HG02763 (cell line): ENCODE measurements around the gene UMAD1.

Source experiments
- ATAC-seq: cut with Tn5 transposase; IDR thresholded peaks from one replicate; pipeline ENCODE4 v1.9.1; 2021; ENCODE audit warnings: mild to moderate bottlenecking, moderate library complexity; ENCODE audit not compliant: unreplicated experiment

The UMAD1 gene

DNA sequence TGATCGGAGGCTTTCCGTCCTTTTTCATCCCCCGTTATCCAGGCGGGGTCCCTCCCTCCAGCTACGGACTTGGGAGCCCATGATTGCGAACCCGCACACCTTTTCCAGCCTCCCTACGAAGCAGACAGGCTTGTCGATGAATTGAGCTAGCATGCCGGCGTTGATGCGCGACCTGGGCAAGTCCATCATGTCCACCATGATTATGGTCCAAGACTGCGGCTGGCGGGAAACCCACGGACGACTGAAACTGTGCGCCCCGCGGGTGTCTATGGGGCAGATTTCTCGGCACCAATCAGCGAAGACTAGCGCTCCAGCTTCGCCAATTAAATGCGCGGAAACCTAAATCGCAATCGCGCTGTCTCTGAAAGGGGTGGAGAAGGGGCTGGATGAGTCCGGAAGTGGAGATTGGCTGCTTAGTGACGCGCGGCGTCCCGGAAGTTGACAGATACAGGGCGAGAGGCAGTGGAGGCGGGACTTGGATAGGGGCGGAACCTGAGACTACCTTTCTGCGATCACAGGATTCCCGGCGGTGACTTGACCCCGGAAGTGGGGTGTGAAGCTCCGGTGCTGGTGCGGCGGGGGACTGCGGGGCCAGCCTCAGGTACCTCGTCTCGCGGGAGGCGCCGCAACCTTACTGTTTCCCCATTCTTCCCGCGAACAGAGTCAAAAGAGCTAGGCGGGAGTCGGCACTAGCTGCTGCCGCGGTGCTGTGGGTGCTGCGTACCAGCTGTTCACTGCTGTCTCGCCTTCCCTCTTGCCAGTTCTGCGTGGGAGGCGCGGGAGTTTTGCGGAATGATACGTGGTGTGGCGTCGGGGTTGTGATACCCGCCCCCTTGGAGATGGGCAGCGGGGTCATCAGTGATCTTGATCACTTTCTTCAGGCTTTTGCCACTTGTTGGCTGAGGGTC, at the start of gene UMAD1:
Gene UMAD1 (plus strand): TSS at position 532 of the 908 bp plus-strand sequence. CDS start 32,620 bp downstream, outside the sequence.
- peak; percentile 98 for ATAC-seq

DNA sequence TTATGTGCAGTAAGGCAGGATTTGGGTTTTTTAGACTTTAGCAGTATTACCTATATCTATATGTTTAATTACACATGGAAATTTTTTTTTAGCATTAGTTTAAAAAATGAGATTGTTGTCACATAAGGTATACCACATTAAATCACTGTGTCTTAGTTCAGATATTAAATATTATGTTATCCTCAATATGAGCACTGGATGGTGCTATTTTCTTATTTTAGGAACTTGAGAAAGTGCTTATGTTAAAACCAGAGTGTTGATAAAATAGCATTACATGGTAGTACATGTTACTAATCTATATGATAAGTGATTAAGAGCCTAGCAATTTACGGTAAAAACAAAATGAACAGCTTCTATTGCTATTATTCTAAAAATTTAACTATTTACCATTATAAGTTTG, 45.1 kb upstream of the UMAD1 start:
- ATAC-seq: no peak

DNA sequence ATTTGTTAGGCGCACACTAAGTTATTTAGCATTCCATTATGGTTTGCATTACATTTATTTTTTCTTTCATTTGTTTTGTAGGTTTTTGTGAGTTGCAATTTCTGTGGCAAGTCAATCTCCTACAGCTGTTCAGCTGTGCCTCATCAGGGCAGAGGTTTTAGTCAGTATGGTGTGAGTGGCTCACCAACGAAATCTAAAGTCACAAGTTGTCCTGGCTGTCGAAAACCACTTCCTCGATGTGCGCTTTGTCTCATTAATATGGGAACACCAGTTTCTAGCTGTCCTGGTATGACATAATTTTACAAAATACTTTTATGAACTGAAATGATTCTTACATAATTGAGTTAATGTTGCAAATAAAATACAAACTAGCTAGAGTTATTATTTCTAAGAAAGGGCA, 44.4 kb upstream of the UMAD1 start:
- no peak for ATAC-seq

DNA sequence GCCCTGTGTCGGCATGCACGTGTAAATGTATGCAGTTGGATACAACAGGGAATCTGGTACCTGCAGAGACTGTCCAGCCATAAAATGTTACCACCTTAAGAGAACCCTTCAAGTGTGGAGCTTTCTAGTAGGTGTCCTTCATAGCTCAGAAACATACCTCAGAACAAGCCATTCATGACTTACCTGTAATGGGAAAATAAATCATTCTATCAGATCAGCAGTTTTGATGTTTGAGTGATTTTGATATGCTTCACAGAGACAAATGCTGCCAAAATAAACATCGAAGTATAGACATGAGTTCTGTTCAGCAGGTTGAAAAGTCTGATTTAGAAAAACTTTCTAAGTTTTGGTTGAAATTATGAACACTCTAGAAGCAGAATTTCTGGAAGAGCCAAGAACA, 33.5 kb upstream of the UMAD1 start:
- ATAC-seq: no peak

DNA sequence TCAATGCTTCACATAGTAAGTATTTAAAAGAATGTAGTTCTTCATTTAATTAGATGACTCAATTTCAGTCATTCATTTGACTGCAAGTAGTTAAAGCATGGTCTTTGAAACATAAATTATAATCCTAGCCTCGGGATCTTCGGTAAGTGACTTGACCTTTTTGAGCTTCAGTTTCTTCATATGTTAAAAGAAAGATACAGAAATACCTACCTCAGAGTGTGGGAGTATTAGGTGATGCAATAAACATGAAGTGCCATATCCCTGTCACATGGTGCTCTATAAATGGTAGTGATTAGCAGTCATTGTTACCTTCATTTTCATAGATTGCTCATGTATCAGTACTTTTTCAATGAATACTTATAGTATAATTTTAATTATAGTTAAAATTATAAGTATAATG, 31.2 kb upstream of the UMAD1 start:
- no peak for ATAC-seq

DNA sequence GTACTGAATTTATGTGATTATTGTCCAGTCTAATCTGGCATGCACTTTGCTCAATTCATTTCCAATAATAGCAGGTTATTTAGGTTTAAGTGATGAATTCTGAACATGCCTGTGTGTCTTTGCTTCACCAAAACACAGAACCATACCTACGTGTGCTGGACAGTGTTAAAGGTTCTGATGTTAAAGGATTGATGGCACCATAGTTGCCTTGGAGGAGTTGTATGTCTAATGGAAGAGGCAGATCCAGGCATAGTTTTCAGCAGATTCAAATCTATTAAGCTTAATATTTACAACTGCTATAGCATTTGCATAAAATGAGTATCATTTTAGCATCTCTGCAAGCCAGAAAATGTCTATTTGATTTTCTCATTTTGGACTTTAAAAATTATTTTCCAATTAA, 28.0 kb upstream of the UMAD1 start:
- ATAC-seq: no peak

DNA sequence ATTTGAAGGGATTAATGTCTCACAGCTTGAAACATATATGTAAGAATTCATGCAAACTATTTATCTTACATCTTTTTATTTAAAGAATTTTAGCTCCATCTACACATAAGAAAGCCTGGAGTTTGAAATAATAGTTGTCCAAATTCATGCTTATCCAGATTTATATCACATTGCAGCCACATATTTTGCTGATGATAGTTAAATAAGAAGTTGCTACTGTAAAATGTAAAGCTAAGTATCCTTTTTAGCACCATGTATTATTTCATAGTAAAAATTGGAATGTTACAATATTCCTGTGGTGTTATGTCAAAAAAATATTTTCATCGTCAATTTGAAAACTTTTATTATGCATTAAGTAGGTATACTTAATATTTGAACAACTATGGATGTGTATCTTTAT, 27.3 kb upstream of the UMAD1 start:
- no peak for ATAC-seq

DNA sequence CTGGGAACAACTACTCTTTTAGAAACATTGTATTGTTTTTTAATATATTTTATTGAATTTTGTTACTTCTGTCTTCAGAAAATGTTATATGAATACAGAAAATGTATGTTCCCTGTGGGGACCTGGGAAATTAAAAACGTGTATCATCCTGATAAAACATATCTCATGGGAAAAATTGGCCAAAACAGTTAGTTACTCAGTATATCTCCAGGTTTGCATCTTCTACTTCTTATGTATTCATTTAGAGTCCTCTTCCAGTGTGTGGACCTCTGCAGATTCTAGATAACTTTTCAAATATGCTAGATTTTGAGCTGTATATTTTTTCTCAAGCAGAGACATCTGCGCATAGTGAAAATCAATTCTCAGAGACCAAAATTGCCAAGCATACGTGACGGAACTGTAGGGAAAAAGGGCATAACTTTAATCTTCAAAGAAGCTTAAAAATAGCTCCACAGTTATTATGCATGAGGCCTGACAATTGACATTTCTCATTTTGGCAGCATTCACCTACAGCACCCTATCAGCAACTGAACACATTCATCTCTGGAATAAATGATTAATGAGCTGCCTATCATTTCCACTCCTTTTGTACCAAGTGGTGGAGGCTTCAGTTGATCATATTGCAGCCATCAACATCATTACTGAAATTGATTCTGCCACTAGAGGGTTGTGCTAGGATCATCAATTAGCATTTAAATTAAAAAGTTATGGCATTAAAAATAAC, 26.4 kb upstream of the UMAD1 start:
- ATAC-seq: no peak

DNA sequence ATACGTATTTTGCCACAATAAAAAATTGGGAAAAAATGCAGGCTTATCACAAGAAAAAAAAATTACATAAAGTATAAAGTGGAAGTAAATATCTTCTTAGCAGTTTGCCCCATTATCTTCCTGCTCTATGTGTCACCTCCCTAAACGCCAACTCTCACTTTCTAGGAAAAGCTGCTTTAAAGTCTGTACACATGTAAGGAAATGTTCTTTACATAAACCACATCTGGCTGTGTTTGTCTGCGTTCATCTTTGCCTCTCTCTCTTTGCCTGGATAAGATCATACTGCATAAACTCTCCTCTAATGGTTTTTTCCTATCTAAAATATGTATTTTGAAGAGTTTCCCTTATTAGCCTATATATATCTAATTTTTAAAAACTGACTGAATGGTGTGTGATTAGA, 23.0 kb upstream of the UMAD1 start:
- no peak for ATAC-seq

DNA sequence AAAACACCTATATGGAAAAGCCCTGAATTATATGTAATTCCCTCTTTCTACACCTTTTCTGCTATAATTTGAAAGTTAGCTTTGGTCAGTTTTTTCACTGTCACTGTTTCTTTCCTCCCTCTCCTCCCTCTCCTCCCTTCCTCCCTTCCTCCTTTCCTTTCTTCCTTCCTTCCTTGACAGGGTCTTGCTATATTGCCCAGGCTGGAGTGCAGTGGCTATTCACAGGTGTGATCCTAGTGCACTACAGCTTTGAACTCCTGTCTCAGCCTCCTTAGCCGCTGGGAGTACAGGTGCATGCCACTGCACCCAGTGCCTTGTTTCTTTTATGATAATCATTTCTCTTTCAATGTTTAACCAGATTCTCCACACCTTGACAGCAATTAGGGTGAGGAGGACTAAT, 22.1 kb upstream of the UMAD1 start:
- no peak for ATAC-seq

DNA sequence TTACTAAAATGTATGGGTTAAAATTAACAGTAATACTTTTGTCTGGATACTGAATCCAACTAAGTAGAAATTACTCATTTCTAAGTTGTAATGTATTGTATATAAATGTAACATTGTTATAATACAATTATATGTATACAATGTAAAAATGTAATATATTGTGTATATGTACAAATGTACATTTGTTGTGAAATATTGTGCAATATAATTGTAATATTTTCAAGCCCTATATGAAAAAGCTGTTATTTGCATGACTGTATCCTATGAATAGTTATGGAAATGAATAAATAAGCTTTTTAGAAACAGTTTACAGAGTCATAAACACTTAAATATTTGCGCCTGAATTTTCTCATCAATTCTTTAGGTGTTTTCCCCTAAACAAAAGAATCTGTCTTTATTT, 20.3 kb upstream of the UMAD1 start:
- ATAC-seq: no peak

DNA sequence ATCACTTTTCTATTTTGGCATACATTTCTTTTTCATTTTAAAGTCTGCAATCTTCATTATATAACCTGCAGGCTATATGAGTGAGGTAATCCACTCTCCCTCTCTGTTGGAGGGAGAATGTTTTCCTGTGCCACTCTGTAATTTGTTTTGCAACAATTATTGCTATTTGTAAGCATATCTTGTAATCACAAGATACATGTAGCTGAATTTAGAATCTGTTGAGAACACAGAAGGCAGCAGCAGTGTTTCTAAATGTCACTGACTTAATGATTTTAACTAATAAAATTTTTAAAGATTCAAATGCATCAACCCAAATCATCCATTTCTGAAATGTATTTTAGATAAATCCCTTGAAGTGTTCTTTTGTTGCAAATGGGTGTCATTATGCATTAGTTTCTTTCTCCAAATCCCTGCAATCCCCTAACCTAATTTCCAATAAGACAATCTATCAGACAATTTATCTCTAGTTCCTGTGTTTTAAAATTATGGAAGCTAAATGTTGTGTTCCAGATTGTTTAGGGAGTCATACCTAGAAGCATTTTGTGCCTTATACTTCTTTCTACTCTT, 19.8 kb upstream of the UMAD1 start:
- no peak for ATAC-seq

DNA sequence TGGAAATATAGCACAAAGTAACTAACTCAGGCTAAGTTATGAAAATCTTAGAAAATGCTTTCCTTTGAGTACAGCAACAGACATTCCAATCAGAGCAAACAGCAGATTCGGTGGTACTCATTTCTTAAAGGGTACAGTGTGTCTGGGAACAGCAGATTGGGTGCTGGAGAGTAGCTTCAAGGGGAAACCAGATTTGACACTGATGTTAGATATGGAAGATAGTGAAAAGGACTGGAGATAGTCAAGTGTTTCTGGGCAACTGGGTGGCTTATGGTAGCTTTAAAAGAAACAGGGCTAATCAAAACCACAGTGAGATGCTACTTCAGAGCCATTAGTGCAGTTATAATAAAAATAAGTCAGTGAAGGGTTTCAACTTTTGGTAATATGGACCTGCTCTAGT, 12.1 kb upstream of the UMAD1 start:
- ATAC-seq: no peak

DNA sequence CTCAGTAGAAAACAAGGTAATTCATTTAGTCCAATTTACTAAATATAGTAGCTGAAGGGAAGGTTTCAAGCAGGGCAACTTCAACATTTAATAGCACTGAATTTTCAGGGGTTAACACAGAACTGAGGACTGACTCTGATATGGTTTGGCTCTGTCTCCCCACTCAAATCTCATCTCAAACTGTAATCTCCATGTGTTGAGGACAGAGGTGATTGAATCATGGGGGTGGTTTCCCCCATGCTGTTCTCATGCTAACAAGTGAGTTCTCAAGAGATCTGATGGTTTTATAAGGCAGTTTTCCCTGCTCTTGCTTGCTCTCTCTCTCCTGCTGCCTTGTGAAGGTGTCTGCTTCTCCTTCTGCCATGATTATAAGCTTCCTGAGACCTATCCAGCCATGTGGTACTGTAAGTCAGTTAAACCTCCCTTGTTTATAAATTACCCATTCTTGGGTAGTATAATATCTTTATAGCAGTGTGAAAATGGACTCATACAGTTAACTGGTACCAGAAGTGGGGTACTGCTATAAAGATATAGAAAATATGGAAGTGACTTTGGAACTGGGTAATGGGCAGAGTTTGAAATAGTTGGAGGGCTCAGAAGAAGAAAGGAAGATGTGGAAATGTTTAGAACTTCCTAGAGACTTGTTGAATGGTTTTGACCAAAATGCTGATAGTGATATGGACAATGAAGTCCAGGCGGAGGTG, 9.8 kb upstream of the UMAD1 start:
- ATAC-seq: no peak

DNA sequence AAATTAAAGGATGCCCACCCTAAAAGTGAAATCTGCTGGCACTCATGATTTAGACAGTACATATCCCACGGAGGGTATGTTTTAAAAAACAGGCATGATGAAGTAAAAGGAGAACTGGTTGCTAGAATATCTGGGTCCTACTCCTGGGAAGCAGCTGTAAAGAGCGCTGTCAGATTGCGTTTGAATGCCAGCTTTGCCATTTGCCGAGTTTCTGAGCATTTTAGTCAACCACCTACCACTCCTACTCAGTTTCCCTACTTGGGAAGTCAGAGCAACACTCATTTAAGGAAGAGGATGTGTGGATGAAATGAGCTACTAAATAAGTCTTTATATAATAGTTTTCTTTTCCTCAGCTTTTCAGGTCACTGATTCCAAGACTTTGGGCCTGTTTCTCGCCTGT, 1.1 kb upstream of the UMAD1 start:
- no peak for ATAC-seq

DNA sequence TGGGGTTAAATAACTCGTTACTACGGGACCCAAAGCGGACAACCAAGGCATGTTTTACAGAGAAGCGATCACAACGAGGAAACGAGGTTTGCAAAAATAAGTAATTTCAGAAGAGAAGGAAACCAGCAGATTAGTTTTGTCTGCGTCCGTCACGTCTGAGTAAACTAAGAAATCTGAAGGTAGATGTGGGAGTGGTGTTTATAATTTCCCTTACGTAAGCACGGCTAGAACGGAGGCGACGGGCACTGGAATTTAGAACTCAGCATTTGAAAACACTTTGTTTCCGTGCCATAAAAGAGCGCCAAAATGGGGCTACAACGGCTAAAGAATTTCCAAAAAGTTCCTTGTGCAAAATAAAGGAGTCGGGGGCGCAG, 718 bp upstream of the UMAD1 start:
- no peak for ATAC-seq

DNA sequence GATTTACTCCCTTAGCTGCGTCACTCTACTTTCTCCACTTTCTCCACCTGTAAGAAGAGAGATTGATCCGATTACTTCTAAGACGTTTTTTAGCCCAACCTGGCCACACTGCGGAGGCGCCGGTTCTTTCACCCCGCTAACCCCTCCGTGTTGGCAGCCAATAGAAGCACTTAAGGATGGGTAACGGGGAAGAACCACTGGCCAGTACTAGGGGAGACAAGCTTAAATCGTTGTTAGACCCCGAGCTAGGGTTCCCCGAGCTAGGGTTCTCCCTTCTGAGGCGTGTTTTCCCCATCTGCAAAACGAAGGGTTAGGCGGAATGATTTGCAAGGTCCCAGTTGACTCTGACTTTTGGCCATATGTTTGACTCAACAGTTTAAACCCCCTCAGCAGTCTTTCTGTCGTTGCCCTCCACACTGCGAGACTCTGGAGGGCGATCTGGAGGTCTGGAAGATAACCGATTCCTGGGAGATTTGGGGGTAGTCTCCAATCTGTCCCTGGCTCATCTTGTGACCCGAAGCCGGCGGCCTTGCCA, 644 bp downstream of the UMAD1 start:
- peak; percentile 2 for ATAC-seq

DNA sequence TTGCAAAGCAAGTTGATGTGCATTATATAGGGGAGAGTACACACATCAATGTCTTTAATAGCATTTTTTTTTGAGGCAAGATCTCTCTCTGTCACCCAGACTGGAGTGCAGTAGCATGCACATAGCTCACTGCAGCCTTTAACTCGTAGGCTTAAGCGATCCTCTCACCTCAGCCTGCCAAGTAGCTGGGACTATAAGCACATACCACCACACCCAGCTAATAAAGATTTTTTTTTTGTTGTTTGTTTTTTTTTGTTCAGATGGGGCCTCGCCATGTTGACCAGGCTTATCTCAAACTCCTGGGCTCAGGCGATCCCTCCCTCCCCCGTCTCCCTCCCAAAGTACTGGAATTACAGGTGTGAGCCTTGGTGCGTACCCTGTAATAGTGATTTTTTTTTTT, 1.5 kb downstream of the UMAD1 start:
- no peak for ATAC-seq

DNA sequence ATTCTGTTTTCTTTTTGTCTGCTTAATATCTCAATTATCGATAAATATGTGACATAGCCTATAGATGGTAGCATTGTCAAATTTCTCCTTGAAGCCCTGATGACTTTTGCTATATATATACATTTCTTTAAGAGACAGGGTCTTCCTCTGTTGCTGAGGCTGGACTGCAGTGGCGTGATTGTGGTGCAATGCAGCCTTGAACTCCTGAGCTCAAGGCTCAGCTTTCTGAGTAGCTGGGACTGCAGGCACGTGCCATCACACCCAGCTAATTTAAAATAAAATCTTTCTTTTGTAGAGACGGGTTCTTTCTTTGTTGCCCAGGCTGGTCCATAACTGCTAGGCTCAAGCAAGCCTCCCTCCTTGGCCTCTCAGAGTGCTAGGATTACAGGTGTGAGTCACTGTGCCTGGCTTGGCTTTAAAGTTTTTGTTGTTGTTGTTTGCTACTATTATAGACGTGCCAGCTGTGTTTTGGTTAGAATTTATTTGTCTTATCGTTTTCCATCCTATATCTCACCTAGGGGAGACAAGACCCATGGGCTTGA, 7.0 kb downstream of the UMAD1 start:
- no peak for ATAC-seq

DNA sequence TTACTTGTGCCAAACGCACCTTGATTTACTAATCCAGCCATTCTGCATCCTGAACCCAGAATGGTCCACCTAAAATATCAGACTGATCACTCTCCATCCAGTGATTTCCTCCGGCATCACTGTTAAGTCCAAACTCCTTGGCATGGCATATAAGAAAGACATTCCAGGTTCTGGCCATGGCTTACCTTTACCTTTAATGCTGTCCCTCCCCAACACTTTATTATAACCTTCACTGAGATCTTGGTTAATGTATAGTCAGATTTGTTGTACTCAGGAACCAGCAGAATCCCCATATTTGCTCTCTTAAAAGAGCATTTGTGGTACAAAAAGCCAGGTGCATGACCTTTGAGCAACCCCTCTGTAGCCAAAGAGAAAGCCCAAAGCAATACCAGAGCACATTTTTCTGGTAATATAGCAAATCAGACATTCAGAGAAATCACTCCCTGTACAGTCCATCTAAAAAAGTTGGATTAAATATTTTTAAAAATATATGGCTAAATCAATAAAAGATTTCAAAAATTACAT, 10.2 kb downstream of the UMAD1 start:
- ATAC-seq: no peak

DNA sequence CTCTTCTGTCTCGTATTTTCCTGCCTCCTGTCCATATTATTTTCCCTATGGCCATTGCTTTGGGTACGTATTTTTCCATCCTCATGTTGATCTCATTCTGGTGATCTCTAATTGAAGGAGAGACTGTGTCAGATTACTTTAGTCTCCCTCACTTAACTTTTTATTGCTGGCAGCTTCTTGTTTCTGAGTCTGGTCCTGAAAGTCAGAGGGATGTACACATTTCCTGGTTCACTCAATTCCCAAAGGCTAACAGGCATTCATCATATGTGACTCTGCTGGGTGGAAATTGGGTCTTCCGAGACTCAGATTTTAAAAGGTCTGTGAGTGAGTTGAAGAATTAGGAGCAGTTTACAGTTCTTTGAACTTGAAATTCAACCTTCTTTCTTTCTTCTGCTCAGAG, 10.9 kb downstream of the UMAD1 start:
- ATAC-seq: no peak
